ENCODE data around the gene EIPR1.

EIPR1 gene

GRCh38 chr2:3238951-3239841 lies 138.4 kb downstream of the EIPR1 start:
- Mint-ChIP-seq H3K4me1 (peaks cover 6% of the 10 kb centered on the region), H3K9me3 (no peaks in the 10 kb centered on the region), H3K27ac (no peak overlapping the region), H3K27me3 (ENCODE audit: low read depth) (no peaks in the 10 kb centered on the region), H3K4me3 (no peak overlapping the region), H3K36me3 (ENCODE audit: low read depth) (peaks cover 12% of the 10 kb centered on the region)
- TF ChIP-seq CTCF (IDR thresholded peaks at IDR 0.05; ENCODE audit: unreplicated experiment in 3 of 3), result no peak

GRCh38 chr2:3236300-3237045 lies 141.1 kb downstream of the EIPR1 start:
- TF ChIP-seq CTCF (IDR thresholded peaks at IDR 0.05; ENCODE audit: unreplicated experiment in 3 of 3), result no peak
- Mint-ChIP-seq H3K9me3 (peaks cover 13% of the 10 kb centered on the region), H3K4me3 (no peak overlapping the region), H3K27me3 (ENCODE audit: low read depth) (no peaks in the 10 kb centered on the region), H3K27ac (no peak overlapping the region), H3K4me1 (no peaks in the 10 kb centered on the region), H3K36me3 (ENCODE audit: low read depth) (peaks cover 26% of the 10 kb centered on the region)

- no peaks in the 10 kb centered on the region for H3K27me3 Mint-ChIP-seq (ENCODE audit: low read depth)
- no peak for TF ChIP-seq CTCF (IDR thresholded peaks at IDR 0.05; ENCODE audit: unreplicated experiment in 3 of 3)
- no peak overlapping the region for H3K4me3 Mint-ChIP-seq
- H3K27ac Mint-ChIP-seq, result no peak overlapping the region
- H3K36me3 Mint-ChIP-seq (ENCODE audit: low read depth), result peaks cover 39% of the 10 kb centered on the region
- H3K4me1 Mint-ChIP-seq, result no peaks in the 10 kb centered on the region
- peaks cover 34% of the 10 kb centered on the region for H3K9me3 Mint-ChIP-seq
Observed at GRCh38 chr2:3233877-3234276, 143.7 kb downstream of the EIPR1 start.

- Mint-ChIP-seq H3K27me3 (ENCODE audit: low read depth) (no peaks in the 10 kb centered on the region), H3K36me3 (ENCODE audit: low read depth) (peaks cover 53% of the 10 kb centered on the region), H3K4me1 (no peaks in the 10 kb centered on the region), H3K9me3 (peaks cover 67% of the 10 kb centered on the region), H3K27ac (no peak overlapping the region), H3K4me3 (no peak overlapping the region)
- TF ChIP-seq CTCF (IDR thresholded peaks at IDR 0.05; ENCODE audit: unreplicated experiment in 3 of 3), result no peak
Observed at GRCh38 chr2:3229221-3229620, 148.4 kb downstream of the EIPR1 start.

GRCh38 chr2:3224681-3225080 lies 152.9 kb downstream of the EIPR1 start:
- Mint-ChIP-seq H3K4me3 (no peak overlapping the region), H3K4me1 (no peaks in the 10 kb centered on the region), H3K36me3 (ENCODE audit: low read depth) (peaks cover 60% of the 10 kb centered on the region), H3K9me3 (peaks cover 67% of the 10 kb centered on the region), H3K27ac (no peak overlapping the region), H3K27me3 (ENCODE audit: low read depth) (no peaks in the 10 kb centered on the region)
- no peak for TF ChIP-seq CTCF (IDR thresholded peaks at IDR 0.05; ENCODE audit: unreplicated experiment in 3 of 3)
